ENCODE data around the gene RAET1L.
"Not testable (repeated sequence)": the region's sequence is repeated elsewhere in the genome, so short reads cannot be mapped to it uniquely, and the experiment has no call there.

Gene RAET1L

DNA sequence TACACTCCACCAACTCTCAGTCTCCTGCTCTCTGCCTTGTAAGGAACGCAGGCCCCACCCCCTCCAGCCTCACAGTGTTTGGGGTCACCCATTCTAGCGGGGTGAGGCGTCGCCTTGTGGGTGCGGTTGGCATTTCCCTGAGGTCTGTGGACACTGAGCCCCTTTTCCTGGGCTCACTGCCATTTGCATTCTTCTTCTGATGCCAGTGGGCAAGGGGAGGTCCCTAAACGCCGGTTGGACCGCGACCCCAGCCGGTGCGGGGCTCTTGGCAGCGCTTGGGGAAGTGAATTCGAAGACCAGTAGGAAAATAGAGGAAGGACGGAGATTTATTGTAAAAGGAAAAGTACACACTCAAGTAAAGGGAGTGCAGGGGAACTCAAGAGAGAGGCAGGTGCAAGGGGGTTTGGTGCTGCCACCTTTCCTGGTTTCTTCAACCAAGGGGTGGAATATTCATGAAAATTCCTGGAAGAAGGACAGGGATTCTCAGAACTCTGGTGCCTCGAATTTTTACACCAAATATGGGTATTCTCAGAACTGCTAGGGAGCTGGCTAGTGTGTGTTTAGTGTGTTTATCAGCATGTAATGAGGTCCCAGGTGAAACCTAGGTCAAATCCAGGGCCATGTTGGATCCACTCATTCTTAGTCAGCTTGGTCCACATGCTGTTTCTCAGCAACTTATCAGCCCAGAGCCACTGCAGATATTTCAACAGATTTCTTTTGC lies 9.9 kb downstream of the RAET1L start:
- not testable (repeated sequence) for DNase-seq

DNA sequence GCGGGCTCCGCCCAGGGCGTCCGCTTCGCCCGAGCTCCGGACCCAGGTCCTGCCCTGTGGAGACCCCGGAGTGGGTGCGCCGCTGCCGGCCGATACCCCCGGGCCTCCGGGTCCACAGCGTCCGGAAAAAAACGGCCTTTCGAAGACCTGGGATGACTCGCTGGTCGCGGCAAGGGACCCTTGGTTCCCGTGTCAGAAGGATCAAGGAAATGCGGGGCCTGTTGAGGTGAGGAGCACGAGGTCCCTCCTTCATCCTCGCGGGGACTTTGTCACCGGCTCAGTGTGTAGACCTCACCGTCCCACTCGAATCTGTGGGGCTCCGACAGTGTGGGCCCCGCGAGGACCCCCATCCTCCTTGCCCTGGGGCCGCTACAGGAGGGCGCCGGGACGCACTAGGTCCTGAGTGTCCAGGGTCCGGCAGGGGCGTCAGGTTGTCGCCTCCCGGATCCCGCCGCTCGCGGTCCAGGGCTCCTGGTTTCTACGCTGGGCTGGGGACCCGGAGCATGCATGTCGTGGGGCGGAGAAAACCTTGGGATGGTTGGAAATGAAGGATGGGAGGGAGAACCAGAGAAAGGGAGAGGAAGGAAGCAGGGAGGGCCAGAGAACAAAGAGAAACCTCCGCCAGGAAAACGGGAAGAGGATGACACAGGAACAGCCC lies 10.6 kb downstream of the RAET1L start:
- DNase-seq: not testable (repeated sequence)

DNA sequence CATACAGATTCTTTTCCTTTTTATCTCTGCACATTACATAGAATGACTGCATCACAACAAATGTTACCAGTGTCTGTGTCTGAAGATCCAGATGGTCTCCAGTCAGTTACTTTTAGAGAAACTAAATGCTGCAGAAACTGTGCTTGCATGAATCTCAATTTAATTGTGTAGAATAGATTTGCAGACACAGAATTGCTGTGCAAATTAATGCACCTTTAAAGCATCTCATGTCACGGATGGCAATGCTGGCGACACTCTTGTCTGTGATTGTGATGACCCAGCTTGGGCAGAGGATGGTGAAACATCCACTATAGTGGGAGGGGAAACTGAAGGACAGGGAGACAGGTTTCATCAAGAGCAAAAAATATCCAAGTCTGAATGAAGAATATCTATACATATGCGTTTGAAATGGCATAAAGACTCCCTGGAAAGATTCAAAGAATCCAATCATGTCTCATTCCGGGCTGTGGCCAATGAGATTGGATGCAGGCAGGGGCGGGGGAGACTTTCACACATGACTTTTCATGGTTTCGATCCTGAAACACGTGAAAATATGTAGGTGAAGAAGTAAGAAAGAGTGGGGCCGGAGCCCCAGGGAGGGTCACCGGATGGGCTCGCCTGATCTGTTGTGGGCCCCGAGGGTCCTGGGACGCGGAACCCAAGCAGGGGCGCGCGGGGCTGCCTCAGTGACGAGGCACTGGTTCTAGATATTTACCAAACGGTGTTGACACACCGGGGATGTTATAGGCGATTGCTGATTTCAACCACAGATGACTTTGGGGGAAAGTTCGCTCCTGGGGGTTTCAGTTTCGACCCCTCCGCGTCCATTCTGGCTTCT lies 11.3 kb downstream of the RAET1L start:
- not testable (repeated sequence) for DNase-seq

DNA sequence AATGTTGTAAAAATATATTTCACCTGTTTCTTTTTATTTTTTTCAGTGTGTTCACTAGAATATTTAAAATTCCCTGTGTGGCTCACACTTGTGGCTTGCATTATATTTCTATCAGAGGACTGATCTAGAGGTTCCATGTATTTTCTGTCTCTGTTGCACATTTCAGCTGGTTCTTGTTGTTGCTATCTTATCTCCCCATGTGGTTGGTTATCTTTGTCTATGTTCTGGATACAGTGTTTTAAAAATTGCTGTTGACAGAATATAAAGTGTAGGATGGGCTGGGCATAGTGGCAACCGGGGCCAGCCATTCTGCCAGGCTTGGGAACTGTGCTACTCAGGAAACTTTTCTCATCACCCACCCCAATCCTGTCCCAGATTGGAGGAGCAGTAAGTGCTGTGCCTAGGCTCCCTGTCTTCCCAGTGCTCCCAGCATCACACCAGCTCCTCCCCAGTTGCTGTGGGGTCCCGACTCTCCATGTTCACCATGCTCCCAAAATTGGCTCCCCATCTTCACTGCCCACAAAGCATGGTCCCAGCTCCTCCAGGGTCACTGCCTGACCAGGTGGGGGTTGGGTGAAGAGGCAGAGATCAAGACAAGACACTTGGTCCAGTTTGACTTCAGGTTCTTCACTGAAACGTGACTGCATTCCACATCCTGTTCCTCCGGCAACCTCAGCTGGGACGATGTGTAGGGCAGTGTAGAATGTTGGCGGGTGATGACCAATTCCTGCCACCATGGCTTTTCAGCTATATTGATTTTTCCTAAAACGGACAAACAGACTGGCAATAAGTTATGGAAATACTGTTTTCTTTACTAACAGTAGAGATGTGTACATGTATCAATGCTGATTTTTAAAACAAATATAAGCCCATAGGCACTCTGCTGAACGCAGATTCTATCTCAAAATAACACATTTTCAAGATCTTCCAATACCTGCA lies 12.2 kb downstream of the RAET1L start:
- not testable (repeated sequence) for DNase-seq

DNA sequence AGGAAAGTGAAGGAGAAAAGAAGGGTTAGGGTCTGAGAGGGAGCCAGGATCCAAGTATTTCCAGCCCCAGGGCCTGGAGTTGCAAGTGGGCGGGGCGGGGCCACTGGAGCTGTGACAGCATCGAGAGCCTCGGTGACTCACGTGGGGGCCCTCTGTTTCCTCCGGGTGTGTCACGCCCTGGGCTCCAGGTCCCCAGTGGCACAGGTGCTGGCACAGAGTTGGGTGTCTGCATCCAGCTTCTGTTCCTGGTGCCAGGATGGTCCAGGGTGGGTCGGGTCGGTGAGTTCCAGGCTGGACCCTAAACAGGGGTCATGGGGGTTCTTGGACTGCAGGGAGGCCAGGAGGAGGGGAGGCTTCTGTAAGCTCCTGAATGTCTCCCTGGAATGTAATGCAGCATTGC lies 16.7 kb downstream of the RAET1L start:
- DNase-seq: no peak

DNA sequence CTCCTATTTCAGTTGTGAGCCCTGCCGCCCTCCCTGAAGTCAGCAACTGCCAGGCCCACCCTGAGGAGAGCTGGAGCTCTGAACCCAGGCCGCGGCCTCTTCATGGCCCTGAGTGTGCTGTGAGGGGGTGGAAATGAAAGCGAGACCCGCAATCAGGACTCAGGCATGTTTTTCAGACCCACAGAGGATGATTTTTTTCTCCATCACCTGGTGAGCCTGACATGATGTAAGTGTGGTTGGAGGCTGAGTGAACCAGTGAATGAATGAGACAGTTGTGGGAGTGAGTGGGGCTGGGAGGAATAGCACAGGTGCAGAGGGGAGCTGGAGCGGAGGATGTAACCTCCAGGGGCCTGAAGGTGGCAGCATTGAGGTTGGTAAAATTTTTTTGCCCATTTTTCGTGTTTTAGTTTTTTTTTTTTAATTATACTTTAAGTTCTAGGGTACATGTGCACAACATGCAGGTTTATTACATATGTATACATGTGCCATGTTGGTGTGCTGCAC lies 18.3 kb downstream of the RAET1L start:
- peak; percentile 9 for DNase-seq

DNA sequence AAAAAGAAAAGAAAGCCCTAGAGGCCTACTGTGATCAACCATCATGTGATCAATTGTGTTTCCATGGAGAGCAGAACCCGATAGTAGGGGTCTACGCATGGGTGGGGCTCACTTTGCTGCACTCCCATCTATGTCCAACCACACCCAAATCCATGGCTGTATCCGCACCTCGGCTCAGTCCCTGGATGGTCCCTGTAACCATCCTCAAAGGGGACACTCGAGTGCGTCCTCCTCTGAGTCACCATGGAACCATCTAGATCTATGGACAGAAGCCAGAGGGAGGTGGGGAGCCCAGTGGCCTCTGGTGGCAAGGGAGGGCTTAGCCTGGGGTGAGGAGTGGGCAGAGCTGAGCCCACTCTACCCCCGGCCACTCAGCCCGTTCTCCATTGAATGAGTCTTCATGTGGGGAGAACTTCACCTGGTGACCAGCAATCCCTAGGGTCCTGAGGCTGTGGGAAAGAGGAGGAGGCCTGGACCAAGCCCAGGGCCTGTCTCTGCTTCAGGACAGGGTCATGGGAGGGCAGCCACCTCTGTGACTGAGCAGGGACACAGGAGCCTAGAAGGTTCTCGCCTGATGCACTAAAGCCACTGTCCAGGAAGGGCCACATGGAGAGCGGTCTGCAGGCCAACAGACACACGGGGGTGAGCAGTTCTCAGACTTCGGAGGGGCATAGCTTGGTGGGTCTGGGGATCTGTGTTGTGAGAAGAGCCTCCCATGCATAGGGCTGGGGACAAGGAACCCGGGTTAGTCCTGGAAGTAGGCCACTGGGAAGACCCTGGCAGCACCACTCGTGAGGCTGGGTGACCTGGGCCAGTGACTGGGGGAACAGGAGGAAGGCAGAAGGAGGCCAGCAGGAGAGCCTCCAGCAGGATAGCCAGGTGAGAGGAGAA lies 19.3 kb downstream of the RAET1L start:
- DNase-seq: no peak

DNA sequence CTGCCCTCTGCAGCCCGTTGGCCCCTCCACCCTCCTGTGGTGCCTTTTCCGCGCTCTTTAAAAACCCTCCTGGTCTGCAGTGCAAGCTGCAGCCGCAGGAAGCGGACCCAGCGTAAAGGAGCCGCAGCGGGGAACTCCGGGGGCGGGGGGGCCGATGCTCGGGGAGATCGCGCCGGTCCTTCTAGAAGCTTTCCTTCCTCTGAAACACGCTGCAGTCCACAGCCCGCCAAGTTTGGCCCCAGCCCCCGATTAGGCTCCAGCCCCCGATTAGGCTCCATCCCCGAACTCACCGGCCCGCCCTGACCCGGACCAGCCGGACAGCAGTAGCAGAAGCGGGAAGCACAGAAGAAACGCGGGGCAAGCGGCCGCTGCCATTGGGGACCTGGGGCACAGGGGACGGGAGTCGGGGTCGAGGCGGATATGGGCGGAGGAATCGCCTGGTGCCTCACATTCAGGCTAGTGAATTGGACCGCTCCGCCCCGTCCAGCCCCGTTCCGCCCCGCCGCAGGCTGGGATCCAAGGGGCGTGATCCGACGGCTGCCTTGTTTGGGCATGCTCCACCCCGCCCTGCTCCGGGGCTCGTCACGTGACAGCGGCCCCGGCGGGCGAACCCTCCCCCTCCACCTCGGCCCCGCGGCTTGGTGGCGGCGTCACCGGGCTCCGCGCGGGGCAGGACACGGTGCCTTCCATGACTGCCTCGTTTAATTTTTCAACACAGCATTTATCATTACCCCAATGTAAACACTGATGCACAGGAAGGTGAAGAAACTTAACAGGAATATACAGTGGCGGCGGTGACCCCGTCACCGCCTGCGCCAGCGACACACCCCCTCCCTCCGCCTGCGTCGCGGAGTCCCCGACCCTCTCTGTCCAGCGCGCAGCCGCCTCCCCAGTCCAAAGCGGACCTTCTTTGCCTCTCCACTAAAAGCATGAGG lies 20.3 kb downstream of the RAET1L start:
- DNase-seq: peak; percentile 88

DNA sequence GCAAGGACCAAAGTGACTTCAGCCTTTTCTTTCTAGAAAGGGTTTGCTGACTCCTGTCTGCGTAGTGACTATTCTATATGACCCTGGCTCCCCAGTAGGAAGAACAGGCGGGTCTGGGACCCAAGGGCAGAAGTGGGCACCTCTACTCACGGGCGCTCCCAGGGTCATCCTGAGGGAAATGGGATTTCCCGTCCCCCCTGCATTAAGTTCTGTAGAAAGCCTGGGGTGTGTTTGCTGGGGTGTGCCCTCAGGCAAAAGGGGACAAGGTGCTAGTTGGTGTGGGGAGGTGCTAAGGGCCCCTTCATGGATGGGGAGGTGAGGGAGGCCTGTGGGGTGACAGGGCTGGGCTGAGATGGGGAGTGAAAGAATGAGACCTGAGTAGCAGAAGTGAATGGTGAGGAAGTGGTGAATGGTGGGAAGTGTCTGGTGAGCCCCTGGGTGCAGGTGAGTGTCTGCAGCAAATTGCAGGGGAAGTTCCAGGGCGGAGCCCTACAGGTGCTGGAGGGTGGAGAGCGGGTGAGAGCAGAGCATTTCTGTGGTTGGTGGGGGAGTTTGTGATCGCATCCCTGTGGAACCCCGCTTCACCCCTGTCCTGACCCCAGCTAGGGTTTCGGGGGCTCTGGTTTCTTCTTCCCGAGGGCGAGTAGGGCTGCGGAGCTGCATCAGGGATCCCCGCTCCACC lies 21.1 kb downstream of the RAET1L start:
- no peak for DNase-seq

DNA sequence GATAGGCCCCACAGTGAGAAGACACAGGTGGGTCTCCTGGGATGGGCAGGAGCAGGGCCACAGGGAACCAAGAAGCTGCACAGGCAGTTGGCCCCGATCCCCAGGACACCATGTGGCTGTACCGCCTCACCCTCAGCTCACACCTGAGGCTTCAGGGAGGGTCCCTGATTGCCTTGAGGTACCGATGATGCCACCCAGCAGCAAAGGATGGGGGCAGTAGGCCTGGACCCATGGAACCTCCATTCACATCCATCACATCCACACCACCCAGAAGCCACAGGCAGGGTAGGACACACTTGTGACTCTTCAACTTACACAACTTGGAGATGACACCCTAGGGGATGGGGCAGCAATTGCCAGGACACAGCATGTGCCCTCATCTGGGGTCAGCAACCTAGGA lies 21.7 kb downstream of the RAET1L start:
- DNase-seq: not testable (repeated sequence)

DNA sequence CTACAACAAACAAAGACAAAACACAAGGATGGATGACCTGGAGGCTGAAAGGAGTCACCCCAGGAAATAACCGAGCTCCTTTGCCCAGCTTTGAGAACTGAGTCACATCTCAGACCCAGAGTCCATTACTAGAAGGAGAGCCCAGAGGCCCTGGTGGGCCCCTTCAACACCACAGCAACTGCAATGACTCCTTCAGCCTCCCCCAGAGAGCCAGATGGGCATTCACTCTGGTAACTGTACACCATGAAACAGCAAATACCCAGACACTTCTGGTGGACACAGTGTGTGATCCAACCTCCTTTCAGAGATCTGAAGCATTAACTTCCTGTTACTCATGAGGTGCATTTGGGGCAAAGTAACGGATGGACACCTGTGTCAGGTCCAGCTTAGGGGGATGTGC lies 22.6 kb downstream of the RAET1L start:
- no peak for DNase-seq

DNA sequence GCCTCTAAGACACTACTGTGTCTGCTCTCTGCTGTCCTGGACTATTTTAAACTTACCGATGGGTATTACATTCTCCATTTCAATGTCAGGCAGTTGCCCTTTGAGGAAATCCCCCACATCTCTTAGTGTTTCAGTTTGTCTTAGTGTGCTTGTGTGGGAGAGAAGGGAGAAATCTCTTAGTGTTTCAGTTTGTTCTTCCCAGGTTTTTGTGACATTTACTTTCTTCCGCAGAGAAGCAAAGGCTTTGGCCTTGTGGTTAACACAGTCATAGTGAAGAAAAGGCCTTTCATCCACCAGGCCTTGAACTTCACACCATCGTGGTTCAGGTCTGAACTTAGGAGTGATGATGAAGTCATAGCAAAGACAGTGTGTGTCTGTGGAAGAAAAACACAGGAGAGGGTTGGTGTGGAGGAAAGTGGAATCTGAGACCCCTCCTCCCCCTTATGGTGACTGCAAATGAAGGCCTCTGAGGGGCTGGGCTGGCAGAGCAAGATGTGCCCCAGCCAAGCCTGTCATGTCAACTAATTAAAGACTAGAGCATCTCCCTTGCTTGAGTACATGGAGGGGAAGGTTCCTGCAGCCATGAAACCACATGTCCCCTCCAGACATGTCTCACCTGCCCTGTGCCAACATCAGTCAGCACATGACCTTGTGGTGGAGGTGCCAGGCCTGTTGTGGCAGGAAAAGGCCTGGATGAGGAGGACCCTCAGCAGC lies 23.9 kb downstream of the RAET1L start:
- no peak for DNase-seq

DNA sequence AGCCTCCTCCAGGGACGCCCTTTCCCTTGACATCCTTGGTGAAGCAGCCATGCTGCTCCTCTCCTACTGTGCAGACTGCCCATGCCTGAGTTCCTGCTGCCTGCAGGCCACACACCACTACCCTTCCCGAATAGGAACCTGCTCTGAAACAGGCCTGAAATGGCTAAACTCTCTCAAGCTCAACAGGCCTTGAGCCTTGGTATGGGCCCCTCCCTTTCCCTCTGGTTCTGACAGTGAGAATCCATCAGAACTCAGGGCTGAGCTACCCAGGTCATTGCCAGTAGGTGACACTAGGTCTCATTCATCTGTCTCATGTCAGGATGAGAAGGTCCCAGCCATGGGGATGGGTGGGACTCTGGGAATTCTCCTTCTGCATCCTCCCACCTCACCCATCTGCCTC lies 25.7 kb downstream of the RAET1L start:
- DNase-seq: no peak

DNA sequence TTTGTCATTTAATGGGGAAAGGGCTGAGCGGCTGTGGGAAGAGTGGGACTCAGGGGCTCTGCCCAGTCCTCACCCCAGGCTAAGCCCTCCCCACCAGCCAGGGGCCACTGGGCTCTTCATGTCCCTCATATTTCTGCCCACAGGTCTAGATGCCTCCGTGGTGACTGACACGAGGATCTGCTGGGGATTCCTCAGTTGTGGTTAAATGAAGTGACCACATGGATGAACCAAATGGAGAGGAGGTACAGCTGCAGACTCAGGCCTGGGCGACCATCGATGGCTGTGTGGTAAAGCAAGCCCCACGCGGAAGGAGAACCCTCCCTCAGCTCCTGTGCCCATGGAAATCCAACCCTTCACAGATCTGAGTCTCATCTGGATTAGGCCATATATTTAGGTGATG lies 29.4 kb downstream of the RAET1L start:
- no peak for DNase-seq

DNA sequence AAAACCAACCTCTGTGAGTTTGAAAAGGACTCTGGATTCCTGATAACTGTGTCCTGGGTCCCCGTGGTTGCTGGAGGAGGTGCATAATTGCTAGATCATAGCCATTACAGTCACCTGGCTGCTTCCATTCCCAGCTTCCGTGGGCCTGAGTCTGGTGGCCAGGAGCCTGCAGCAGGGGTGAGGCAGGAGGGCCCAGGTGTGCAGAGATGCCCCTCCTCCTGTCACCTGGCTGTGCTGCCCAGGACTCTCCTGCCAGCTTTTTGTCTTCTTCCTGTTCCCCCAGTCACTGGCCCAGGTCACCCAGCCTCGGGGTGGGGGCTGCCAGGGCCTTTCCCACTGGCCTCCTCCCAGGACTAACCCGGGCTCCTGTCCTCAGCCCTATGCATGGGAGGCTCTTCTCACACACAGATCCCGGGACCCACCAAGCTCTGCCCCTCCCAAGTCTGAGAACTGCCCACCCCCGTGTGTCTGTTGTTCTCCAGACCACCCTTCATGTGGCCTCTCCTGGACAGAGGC lies 30.0 kb downstream of the RAET1L start:
- no peak for DNase-seq

DNA sequence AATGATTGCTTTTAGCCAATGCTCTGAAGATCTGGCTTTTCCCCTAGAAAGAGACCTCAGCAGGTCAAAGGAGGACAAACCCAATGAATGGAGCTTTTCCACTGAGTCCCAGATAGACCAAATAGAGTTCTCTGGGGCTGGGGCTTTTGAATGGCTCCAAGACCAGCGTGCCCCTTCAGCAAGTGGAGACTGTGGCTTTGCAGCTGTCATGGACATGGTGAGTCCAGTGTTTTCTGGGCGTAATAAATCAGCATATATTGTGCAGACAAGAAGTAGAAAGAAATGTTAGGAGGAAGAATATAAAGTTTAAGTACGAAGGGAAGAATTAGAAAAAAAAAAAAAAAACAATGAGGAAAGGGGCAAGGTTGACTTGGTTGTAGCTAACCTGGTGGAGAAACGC lies 33.5 kb downstream of the RAET1L start:
- no peak for DNase-seq

DNA sequence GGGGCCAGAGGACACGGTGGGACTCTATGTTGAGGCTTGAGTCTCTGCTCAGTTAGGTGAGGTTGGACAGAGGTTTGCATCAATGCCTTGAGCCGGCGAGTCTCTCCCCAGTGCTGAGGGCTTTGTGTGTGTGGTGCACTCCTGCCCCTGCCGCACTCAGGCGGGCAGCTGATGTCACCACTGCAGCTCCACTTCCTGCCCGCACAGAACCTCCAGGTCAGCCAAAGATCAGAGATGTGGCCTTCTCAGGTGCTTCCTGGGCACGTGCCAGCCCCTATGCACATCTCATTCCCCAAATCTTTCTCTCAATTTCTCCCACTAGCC lies 33.9 kb downstream of the RAET1L start:
- DNase-seq: not testable (repeated sequence)

DNA sequence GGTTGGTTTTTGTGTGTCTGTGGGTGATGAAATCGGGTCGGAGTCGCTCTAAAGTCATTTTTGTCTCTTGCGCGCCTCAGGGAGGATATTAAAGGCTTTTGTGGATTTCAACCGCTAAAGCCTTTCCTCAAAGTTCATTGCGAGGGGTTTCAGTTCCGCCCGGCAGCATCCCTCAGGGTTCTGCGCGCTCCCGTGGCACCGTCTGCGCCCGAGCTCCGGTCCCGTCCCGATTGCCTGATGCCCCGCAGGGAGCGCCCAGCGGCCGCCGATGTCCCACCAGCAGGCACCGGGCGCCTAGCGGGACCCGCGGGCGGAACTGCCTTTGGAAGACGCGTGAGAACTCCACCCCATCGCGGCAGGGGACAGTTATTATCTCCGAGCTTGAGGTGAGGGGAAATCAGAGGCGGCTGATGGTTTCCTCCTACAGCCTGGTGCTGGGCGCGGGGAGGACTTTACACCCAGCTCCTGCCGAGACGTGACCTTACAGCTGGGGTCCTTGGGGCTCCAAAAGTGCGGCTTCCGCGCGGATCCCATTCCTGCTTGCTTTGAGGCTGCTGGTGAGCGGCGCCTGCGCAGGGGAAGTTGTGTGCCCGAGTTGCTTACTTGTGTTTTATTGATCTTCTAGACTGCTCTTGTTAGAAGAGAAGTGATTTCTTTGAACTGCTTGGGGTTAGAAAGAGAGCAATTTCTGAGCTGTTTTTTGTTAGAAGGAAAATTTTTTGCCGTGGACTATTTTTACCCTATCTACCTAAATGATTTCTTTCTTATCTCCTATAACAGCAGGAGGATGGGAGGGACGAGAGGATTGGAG lies 34.5 kb downstream of the RAET1L start:
- peak; percentile 32 for DNase-seq
